Glutamatergic neuron (in vitro differentiated cells): ENCODE results near the gene CD4. TPM values are rescaled to one million over a fixed set of nuclear protein-coding genes. Genes with fewer than 3 reads are reported as not detected.

Experiments
- DNase-seq: peaks from one replicate; pipeline ENCODE4 v3.0.0; 2022
- H3K27ac Mint-ChIP-seq: one replicate; pipeline ENCODE4 v1.8.0; 2020; ENCODE audit warnings: mild to moderate bottlenecking, mixed read lengths, inconsistent platforms; ENCODE audit not compliant: unreplicated experiment
- H3K27me3 Mint-ChIP-seq: one replicate; pipeline ENCODE4 v1.8.0; 2020; ENCODE audit warnings: mild to moderate bottlenecking, moderate library complexity, mixed read lengths, inconsistent platforms; ENCODE audit not compliant: unreplicated experiment
- H3K36me3 Mint-ChIP-seq: one replicate; pipeline ENCODE4 v1.8.0; 2020; ENCODE audit warnings: mild to moderate bottlenecking, mixed read lengths, inconsistent platforms; ENCODE audit not compliant: unreplicated experiment
- H3K4me1 Mint-ChIP-seq: one replicate; pipeline ENCODE4 v1.8.0; 2020; ENCODE audit warnings: mild to moderate bottlenecking, low read depth, mixed read lengths, inconsistent platforms; ENCODE audit not compliant: unreplicated experiment
- H3K4me3 Mint-ChIP-seq: one replicate; pipeline ENCODE4 v1.8.0; 2020; ENCODE audit warnings: mild to moderate bottlenecking, mixed read lengths, inconsistent platforms; ENCODE audit not compliant: unreplicated experiment
- H3K9me3 Mint-ChIP-seq: one replicate; pipeline ENCODE4 v1.8.0; 2020; ENCODE audit warnings: mild to moderate bottlenecking, moderate library complexity, mixed read lengths, inconsistent platforms; ENCODE audit not compliant: unreplicated experiment
- total RNA-seq: library from RNA; stranded (reverse); fragmentation: NEBNext Ultra II Directional; extraction: Animal tissue kit (Norgen Biotek cat#: 25700); gene quantifications from one replicate; pipeline ENCODE4 v1.2.1, GENCODE V29; 2021; ENCODE audit not compliant: unreplicated experiment
- TF ChIP-seq, protein P1 (sequence below): fragments of 200-600 bp; sonication (generic); IDR thresholded peaks from one replicate; pipeline ENCODE4 v1.5.0; 2021; ENCODE audit not compliant: partially characterized antibody, unreplicated experiment

The CD4 gene
- total RNA-seq, 1 donor from 2014 or later, result 0.17 TPM

DNA sequence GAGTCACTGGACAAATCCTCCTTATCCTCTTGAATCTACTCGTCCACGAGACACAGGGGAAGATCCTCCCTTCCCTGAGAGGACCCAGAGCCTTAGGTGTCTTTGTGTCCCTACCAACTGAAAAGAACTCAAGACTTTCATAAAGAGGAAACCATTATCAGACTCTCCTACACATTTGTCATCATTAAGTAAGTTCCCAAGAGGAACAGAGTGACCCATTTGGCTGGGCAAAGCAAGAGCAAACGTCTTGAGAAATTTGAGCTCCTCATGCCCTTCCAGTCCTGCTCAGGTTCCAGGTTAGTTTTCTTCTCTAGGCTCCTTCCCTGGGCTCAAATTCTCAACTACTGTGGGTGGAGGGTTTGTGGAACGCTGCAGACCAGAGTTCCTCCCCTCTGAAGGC, 42.1 kb upstream of the CD4 start:
- TF ChIP-seq, protein P1, sequence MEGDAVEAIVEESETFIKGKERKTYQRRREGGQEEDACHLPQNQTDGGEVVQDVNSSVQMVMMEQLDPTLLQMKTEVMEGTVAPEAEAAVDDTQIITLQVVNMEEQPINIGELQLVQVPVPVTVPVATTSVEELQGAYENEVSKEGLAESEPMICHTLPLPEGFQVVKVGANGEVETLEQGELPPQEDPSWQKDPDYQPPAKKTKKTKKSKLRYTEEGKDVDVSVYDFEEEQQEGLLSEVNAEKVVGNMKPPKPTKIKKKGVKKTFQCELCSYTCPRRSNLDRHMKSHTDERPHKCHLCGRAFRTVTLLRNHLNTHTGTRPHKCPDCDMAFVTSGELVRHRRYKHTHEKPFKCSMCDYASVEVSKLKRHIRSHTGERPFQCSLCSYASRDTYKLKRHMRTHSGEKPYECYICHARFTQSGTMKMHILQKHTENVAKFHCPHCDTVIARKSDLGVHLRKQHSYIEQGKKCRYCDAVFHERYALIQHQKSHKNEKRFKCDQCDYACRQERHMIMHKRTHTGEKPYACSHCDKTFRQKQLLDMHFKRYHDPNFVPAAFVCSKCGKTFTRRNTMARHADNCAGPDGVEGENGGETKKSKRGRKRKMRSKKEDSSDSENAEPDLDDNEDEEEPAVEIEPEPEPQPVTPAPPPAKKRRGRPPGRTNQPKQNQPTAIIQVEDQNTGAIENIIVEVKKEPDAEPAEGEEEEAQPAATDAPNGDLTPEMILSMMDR, result no peak
- H3K4me1 Mint-ChIP-seq, result peaks cover 4% of the 10 kb centered on the region
- H3K27me3 Mint-ChIP-seq, result peaks cover 8% of the 10 kb centered on the region
- no peak overlapping the region for H3K4me3 Mint-ChIP-seq
- H3K27ac Mint-ChIP-seq, result peak overlapping the region; percentile 43
- no peak for DNase-seq
- H3K36me3 Mint-ChIP-seq, result peaks cover 14% of the 10 kb centered on the region
- H3K9me3 Mint-ChIP-seq, result peaks cover 3% of the 10 kb centered on the region

DNA sequence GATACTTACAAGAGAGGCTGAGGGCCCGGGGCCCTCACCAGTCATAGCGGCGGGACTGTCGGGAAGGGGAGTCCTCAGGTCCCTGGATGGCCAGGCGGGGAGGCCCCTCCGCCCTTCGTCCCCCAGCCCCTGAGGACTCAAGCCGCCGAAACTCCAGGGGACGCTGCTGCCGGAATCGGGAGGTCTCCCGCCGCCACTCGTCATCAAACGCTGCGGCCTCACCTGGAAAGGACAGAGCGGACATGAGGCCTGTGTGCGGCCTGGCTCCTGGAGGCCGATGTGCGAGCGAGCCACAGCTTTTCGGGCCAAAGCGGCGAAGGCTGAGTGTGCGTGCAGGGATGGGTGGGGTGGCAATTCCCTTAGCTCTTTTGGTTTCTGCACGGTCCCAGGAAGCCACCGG, 40.6 kb upstream of the CD4 start:
- H3K27ac Mint-ChIP-seq, result no peak overlapping the region
- peaks cover 8% of the 10 kb centered on the region for H3K9me3 Mint-ChIP-seq
- H3K36me3 Mint-ChIP-seq, result peaks cover 14% of the 10 kb centered on the region
- no peak for DNase-seq
- peaks cover 5% of the 10 kb centered on the region for H3K4me1 Mint-ChIP-seq
- no peak overlapping the region for H3K4me3 Mint-ChIP-seq
- TF ChIP-seq, protein P1, result no peak
- H3K27me3 Mint-ChIP-seq, result peaks cover 11% of the 10 kb centered on the region

- TF ChIP-seq, protein P1, result no peak
- peaks cover 14% of the 10 kb centered on the region for H3K36me3 Mint-ChIP-seq
- no peak overlapping the region for H3K27ac Mint-ChIP-seq
- peaks cover 8% of the 10 kb centered on the region for H3K9me3 Mint-ChIP-seq
- peaks cover 13% of the 10 kb centered on the region for H3K4me1 Mint-ChIP-seq
- H3K27me3 Mint-ChIP-seq, result peaks cover 10% of the 10 kb centered on the region
- no peak for DNase-seq
- H3K4me3 Mint-ChIP-seq, result no peak overlapping the region
Measured at GRCh38 chr12:6750506-6750905, 38.8 kb upstream of the CD4 start.

- peak overlapping the region; percentile 81 for H3K27ac Mint-ChIP-seq
- H3K36me3 Mint-ChIP-seq, result peaks cover 14% of the 10 kb centered on the region
Measured at GRCh38 chr12:6751767-6752166, 37.6 kb upstream of the CD4 start.

GRCh38 chr12:6752167-6752920, 37.0 kb upstream of the CD4 start:
- Mint-ChIP-seq H3K27ac (peak overlapping the region; percentile 81), H3K4me1 (peaks cover 16% of the 10 kb centered on the region), H3K27me3 (peaks cover 8% of the 10 kb centered on the region), H3K9me3 (peaks cover 8% of the 10 kb centered on the region), H3K36me3 (peaks cover 14% of the 10 kb centered on the region), H3K4me3 (peak overlapping the region; percentile 95)
- TF ChIP-seq, protein P1, result peak; percentile 38
- peak; percentile 54 for DNase-seq

More at GRCh38 chr12:6751767-6752166, 37.6 kb upstream of the CD4 start:
- DNase-seq, result no peak
- Mint-ChIP-seq H3K27me3 (peaks cover 8% of the 10 kb centered on the region), H3K9me3 (peaks cover 8% of the 10 kb centered on the region), H3K4me1 (peaks cover 13% of the 10 kb centered on the region), H3K4me3 (peak overlapping the region; percentile 95)
- TF ChIP-seq, protein P1, result no peak
